ENCODE results near the gene GNB1.
A peak's percentile ranks its signal among the peaks of the same experiment; 100 is the strongest.

Gene GNB1

DNA sequence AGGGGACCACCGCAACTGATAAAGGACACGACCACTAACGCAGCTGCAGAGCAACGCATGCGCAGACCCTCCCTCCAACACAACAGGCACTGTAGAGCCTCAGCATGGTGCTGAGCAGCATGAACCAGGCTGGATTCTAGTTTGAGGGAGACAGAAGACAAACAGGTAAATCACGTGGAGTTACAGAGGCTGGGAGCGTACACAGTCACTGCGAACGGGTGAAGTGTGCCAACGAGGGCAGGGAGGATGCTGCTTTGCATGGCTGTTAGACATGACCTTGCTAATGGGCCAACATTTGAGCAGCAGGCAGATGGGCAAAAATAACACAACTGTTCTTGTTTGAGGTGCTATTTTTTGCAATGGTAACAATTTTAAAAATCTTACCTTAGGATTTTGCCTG lies 57.4 kb downstream of the GNB1 start:
- H3K27me3 ChIP-seq (ENCODE audit: control insufficient read depth in 1 of 2, insufficient read depth in 1 of 2, low read length in 2 of 2) = no peaks in the 10 kb centered on the region
- no peak overlapping the region for H2BK120ac ChIP-seq (ENCODE audit: low read depth, low read length)
- H3K23ac ChIP-seq (ENCODE audit: low read length in 2 of 2) = no peak overlapping the region
- H2BK15ac ChIP-seq (ENCODE audit: low read depth, poor library complexity, severe bottlenecking) = no peak overlapping the region
- no peak for DNase-seq
- H3K4ac ChIP-seq (ENCODE audit: low read depth in 1 of 2, low read length in 2 of 2) = no peak overlapping the region
- peak overlapping the region in 1 of 2 experiments; percentile 18 for H3K14ac ChIP-seq (ENCODE audit: low read length in 2 of 2)
- peak overlapping the region; percentile 71 for H3K27ac ChIP-seq (ENCODE audit: low read length, poor library complexity, severe bottlenecking)
- peak overlapping the region; percentile 21 for H2AK5ac ChIP-seq (ENCODE audit: low read length, severe bottlenecking)
- peaks cover 21% of the 10 kb centered on the region for H3K4me1 ChIP-seq (ENCODE audit: control insufficient read depth, insufficient read depth, low read depth, low read length)
- H4K91ac ChIP-seq (ENCODE audit: low read length) = no peak overlapping the region
- WGBS = 97% methylated on average over 10 of the region's 10 CpGs
- H2BK5ac ChIP-seq (ENCODE audit: low read depth, low read length, poor library complexity, severe bottlenecking) = no peak overlapping the region
- H3K79me1 ChIP-seq (replicated peaks; ENCODE audit: low read length, poor library complexity, severe bottlenecking) = no peaks in the 10 kb centered on the region
- peaks cover 45 to 46% of the 10 kb centered on the region in 2 experiments for H3K36me3 ChIP-seq (ENCODE audit: control insufficient read depth in 1 of 2, insufficient read depth in 2 of 2, low read depth in 1 of 2, low read length in 2 of 2)
- no peak overlapping the region for H2BK12ac ChIP-seq (ENCODE audit: low read length in 2 of 2)
- H3K9me3 ChIP-seq (ENCODE audit: control insufficient read depth, low read length) = no peaks in the 10 kb centered on the region
- H3K4me2 ChIP-seq (ENCODE audit: low read length, poor library complexity, severe bottlenecking) = no peak overlapping the region
- H3K9ac ChIP-seq (ENCODE audit: low read length) = no peak overlapping the region
- no peak overlapping the region for H4K8ac ChIP-seq (ENCODE audit: low read length)
- no peak overlapping the region for H3K4me3 ChIP-seq (ENCODE audit: insufficient read depth in 1 of 2, low read depth in 1 of 2, low read length in 2 of 2)
- H3K18ac ChIP-seq (ENCODE audit: low read depth in 1 of 2, low read length in 2 of 2) = no peak overlapping the region
- H2AFZ ChIP-seq (ENCODE audit: low read depth, low read length) = no peak overlapping the region

- H3K23ac ChIP-seq (ENCODE audit: low read length in 2 of 2) = no peak overlapping the region
- no peak overlapping the region for H3K9ac ChIP-seq (ENCODE audit: low read length)
- no peak overlapping the region for H2AFZ ChIP-seq (ENCODE audit: low read depth, low read length)
- H3K14ac ChIP-seq (ENCODE audit: low read length in 2 of 2) = no peak overlapping the region
- no peak overlapping the region for H2BK120ac ChIP-seq (ENCODE audit: low read depth, low read length)
- no peak overlapping the region for H3K4me3 ChIP-seq (ENCODE audit: insufficient read depth in 1 of 2, low read depth in 1 of 2, low read length in 2 of 2)
- H3K4me2 ChIP-seq (ENCODE audit: low read length, poor library complexity, severe bottlenecking) = no peak overlapping the region
- H3K36me3 ChIP-seq (ENCODE audit: control insufficient read depth in 1 of 2, insufficient read depth in 2 of 2, low read depth in 1 of 2, low read length in 2 of 2) = peaks cover 46 to 50% of the 10 kb centered on the region in 2 experiments
- H3K9me3 ChIP-seq (ENCODE audit: control insufficient read depth, low read length) = no peaks in the 10 kb centered on the region
- H3K4ac ChIP-seq (ENCODE audit: low read depth in 1 of 2, low read length in 2 of 2) = no peak overlapping the region
- H3K27me3 ChIP-seq (ENCODE audit: control insufficient read depth in 1 of 2, insufficient read depth in 1 of 2, low read length in 2 of 2) = no peaks in the 10 kb centered on the region
- H4K8ac ChIP-seq (ENCODE audit: low read length) = no peak overlapping the region
- WGBS = 98% methylated on average over 2 of the region's 5 CpGs
- H4K91ac ChIP-seq (ENCODE audit: low read length) = no peak overlapping the region
- no peak overlapping the region for H2BK15ac ChIP-seq (ENCODE audit: low read depth, poor library complexity, severe bottlenecking)
- H3K18ac ChIP-seq (ENCODE audit: low read depth in 1 of 2, low read length in 2 of 2) = no peak overlapping the region
- no peak overlapping the region for H2BK12ac ChIP-seq (ENCODE audit: low read length in 2 of 2)
- H2AK5ac ChIP-seq (ENCODE audit: low read length, severe bottlenecking) = no peak overlapping the region
- no peak for DNase-seq
- peaks cover 22% of the 10 kb centered on the region for H3K4me1 ChIP-seq (ENCODE audit: control insufficient read depth, insufficient read depth, low read depth, low read length)
- H3K27ac ChIP-seq (ENCODE audit: low read length, poor library complexity, severe bottlenecking) = no peak overlapping the region
- no peaks in the 10 kb centered on the region for H3K79me1 ChIP-seq (replicated peaks; ENCODE audit: low read length, poor library complexity, severe bottlenecking)
- no peak overlapping the region for H2BK5ac ChIP-seq (ENCODE audit: low read depth, low read length, poor library complexity, severe bottlenecking)
Measured at GRCh38 chr1:1832820-1833219, 58.1 kb downstream of the GNB1 start.

DNA sequence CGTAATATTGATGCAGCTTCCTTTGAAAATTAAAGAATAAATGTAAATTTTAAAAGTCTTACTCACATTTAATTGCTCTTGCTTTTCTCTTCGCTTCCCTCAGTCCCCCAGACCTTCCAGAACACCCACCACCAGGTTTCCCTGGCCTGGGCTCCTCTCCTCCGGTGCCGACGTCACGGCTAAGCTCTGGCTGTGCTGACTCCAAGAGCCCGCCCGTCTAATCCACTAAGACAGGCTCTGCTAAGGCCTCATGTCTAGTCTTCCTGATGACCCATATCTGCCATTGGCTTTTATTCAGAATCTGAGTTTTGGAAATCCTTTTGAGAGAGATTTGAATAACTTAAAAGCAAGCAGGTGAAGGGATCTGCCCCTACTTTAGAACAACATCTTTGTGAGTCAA lies 58.7 kb downstream of the GNB1 start:
- Histone ChIP-seq H3K14ac (ENCODE audit: low read length in 2 of 2) (no peak overlapping the region), H2AFZ (ENCODE audit: low read depth, low read length) (no peak overlapping the region), H2BK5ac (ENCODE audit: low read depth, low read length, poor library complexity, severe bottlenecking) (no peak overlapping the region), H2BK15ac (ENCODE audit: low read depth, poor library complexity, severe bottlenecking) (no peak overlapping the region), H2BK12ac (ENCODE audit: low read length in 2 of 2) (no peak overlapping the region), H3K36me3 (ENCODE audit: control insufficient read depth in 1 of 2, insufficient read depth in 2 of 2, low read depth in 1 of 2, low read length in 2 of 2) (peaks cover 40 to 52% of the 10 kb centered on the region in 2 experiments), H3K18ac (ENCODE audit: low read depth in 1 of 2, low read length in 2 of 2) (no peak overlapping the region), H3K23ac (ENCODE audit: low read length in 2 of 2) (no peak overlapping the region), H3K27me3 (ENCODE audit: control insufficient read depth in 1 of 2, insufficient read depth in 1 of 2, low read length in 2 of 2) (no peaks in the 10 kb centered on the region), H3K4me3 (ENCODE audit: insufficient read depth in 1 of 2, low read depth in 1 of 2, low read length in 2 of 2) (no peak overlapping the region), H3K27ac (ENCODE audit: low read length, poor library complexity, severe bottlenecking) (no peak overlapping the region), H3K4me2 (ENCODE audit: low read length, poor library complexity, severe bottlenecking) (no peak overlapping the region), H2AK5ac (ENCODE audit: low read length, severe bottlenecking) (no peak overlapping the region), H3K79me1 (replicated peaks; ENCODE audit: low read length, poor library complexity, severe bottlenecking) (no peaks in the 10 kb centered on the region), H4K8ac (ENCODE audit: low read length) (no peak overlapping the region), H2BK120ac (ENCODE audit: low read depth, low read length) (no peak overlapping the region), H3K4me1 (ENCODE audit: control insufficient read depth, insufficient read depth, low read depth, low read length) (peaks cover 25% of the 10 kb centered on the region), H3K9me3 (ENCODE audit: control insufficient read depth, low read length) (no peaks in the 10 kb centered on the region), H3K9ac (ENCODE audit: low read length) (no peak overlapping the region), H4K91ac (ENCODE audit: low read length) (no peak overlapping the region), H3K4ac (ENCODE audit: low read depth in 1 of 2, low read length in 2 of 2) (no peak overlapping the region)
- WGBS = over 99% methylated on average over 7 of the region's 8 CpGs
- DNase-seq = no peak

GRCh38 chr1:1827089-1827848 lies 63.6 kb downstream of the GNB1 start:
- no peak overlapping the region for H4K91ac ChIP-seq (ENCODE audit: low read length)
- WGBS = 87% methylated on average over 14 of the region's 14 CpGs
- peaks cover 2% of the 10 kb centered on the region for H3K79me1 ChIP-seq (replicated peaks; ENCODE audit: low read length, poor library complexity, severe bottlenecking)
- no peaks in the 10 kb centered on the region for H3K9me3 ChIP-seq (ENCODE audit: control insufficient read depth, low read length)
- no peak overlapping the region for H2BK120ac ChIP-seq (ENCODE audit: low read depth, low read length)
- H3K4me1 ChIP-seq (ENCODE audit: control insufficient read depth, insufficient read depth, low read depth, low read length) = peaks cover 21% of the 10 kb centered on the region
- DNase-seq = no peak
- no peak overlapping the region for H2BK12ac ChIP-seq (ENCODE audit: low read length in 2 of 2)
- peak overlapping the region; percentile 46 for H2BK5ac ChIP-seq (ENCODE audit: low read depth, low read length, poor library complexity, severe bottlenecking)
- H4K8ac ChIP-seq (ENCODE audit: low read length) = no peak overlapping the region
- H3K18ac ChIP-seq (ENCODE audit: low read depth in 1 of 2, low read length in 2 of 2) = no peak overlapping the region
- peak overlapping the region in 1 of 2 experiments; percentile 80 for H3K23ac ChIP-seq (ENCODE audit: low read length in 2 of 2)
- H2BK15ac ChIP-seq (ENCODE audit: low read depth, poor library complexity, severe bottlenecking) = no peak overlapping the region
- H2AFZ ChIP-seq (ENCODE audit: low read depth, low read length) = no peak overlapping the region
- peak overlapping the region; percentile 29 for H3K9ac ChIP-seq (ENCODE audit: low read length)
- H3K36me3 ChIP-seq (ENCODE audit: control insufficient read depth in 1 of 2, insufficient read depth in 2 of 2, low read depth in 1 of 2, low read length in 2 of 2) = peaks cover 36 to 51% of the 10 kb centered on the region in 2 experiments
- H2AK5ac ChIP-seq (ENCODE audit: low read length, severe bottlenecking) = peak overlapping the region; percentile 19
- H3K27me3 ChIP-seq (ENCODE audit: control insufficient read depth in 1 of 2, insufficient read depth in 1 of 2, low read length in 2 of 2) = no peaks in the 10 kb centered on the region
- H3K4ac ChIP-seq (ENCODE audit: low read depth in 1 of 2, low read length in 2 of 2) = no peak overlapping the region
- no peak overlapping the region for H3K14ac ChIP-seq (ENCODE audit: low read length in 2 of 2)
- peak overlapping the region; percentile 60 for H3K4me2 ChIP-seq (ENCODE audit: low read length, poor library complexity, severe bottlenecking)
- H3K4me3 ChIP-seq (ENCODE audit: insufficient read depth in 1 of 2, low read depth in 1 of 2, low read length in 2 of 2) = no peak overlapping the region
- peak overlapping the region; percentile 84 for H3K27ac ChIP-seq (ENCODE audit: low read length, poor library complexity, severe bottlenecking)
